ENCODE results near the gene RSU1.
"Not testable (repeated sequence)": the region's sequence is repeated elsewhere in the genome, so short reads cannot be mapped to it uniquely, and the experiment has no call there.

Gene RSU1

GRCh38 chr10:16817125-16818019, at the start of gene RSU1:
Gene RSU1 (minus strand): TSS chr10:16817424. CDS start chr10:16817081, 343 bp downstream.
- peak; percentile 81 for DNase-seq

DNA sequence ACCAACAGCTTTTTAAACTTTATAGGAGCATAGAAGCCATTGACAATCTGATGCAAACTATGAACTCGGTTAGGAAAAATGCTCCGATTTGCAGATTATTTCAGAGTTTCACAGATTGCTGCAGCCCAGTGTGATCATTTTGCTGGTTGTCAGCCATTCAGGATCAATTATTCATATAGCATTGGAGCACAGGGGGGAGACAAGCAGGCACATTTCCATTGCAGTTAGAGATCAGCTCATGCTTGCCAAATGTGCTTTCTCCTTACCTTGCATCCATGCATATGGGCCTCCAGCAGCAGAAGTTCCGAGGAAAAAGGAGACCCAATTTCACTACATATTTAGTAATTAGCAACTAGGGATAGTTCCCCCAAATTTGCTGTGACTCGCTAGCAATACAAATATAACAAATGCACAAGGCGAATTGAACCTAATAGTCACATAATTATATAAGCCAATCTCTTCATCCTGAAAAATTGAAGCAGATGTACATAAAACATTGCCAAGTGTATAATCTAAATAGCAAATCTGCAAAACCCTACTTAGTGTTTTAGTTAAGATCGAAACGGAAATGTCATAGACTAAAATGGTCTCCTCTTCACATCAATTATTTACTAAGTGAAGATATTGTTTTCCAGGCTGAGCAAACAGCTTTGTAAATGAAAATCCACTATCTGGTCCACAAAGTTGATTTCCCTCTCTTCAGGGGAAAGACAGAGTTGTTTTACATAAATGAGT, 49.5 kb upstream of the RSU1 start:
- DNase-seq, result no peak

- no peak for DNase-seq
Measured at GRCh38 chr10:16865766-16866165, 48.5 kb upstream of the RSU1 start.

DNA sequence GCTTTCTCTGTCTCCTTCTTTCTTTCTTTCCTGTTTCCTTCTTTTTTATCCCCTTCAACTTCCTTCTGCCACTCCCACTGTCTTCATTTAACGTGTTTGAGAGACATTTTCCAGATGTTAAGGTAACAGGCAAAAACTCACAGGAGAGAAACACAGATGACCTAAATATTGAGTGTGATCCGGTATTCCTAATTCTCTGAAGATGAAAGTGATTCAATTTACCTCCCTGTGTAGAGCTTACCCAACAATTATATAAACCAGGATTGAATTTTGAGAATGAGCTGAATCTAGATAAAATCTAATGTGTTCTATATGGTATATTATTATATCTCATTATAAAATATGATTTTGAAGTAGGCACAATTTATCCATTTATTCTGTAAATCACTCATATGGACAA, 46.5 kb upstream of the RSU1 start:
- no peak for DNase-seq

- DNase-seq, result no peak
Measured at GRCh38 chr10:16857419-16857818, 40.2 kb upstream of the RSU1 start.

DNA sequence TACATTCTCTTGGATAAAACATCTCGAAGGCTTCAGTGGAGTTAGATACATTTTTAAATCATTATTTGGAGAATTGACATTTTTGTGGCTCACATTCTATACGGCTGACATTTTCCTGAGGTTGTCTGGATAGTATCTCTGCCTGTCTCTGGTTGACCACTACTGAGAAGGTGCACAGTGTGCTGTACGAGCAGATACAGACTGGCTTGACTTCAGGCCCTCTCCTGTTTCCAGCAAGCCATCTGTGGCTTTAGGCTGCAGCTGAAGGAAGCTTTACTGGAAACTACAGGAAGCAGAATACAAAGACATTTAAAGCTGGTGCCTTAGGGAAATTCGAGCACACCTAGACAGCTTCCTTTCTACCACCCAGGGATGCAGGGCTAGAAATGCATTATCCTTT, 39.3 kb upstream of the RSU1 start:
- peak; percentile 8 for DNase-seq

GRCh38 chr10:16856092-16856491, 38.9 kb upstream of the RSU1 start:
- no peak for DNase-seq

GRCh38 chr10:16854623-16855022, 37.4 kb upstream of the RSU1 start:
- DNase-seq, result no peak

GRCh38 chr10:16853809-16854208, 36.6 kb upstream of the RSU1 start:
- no peak for DNase-seq

GRCh38 chr10:16853201-16853600, 36.0 kb upstream of the RSU1 start:
- no peak for DNase-seq

DNA sequence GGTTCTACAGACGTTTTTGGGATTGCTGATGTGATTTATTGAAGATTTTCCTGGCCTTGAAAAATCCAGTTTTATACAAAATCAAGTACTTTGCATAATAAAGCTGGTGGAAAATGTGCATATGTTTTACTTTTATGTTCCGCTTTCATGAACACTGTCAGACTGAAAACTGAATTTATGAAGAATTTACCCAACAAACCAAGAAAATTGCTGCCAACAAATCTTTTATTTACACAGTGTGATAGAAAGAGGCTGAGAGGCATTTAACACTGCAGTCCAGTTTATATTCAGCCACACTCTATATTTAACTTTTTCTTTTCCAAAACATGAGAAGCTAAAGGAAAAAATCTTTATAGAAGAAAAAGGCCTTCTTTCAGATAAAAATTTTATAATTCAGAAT, 35.4 kb upstream of the RSU1 start:
- no peak for DNase-seq

DNA sequence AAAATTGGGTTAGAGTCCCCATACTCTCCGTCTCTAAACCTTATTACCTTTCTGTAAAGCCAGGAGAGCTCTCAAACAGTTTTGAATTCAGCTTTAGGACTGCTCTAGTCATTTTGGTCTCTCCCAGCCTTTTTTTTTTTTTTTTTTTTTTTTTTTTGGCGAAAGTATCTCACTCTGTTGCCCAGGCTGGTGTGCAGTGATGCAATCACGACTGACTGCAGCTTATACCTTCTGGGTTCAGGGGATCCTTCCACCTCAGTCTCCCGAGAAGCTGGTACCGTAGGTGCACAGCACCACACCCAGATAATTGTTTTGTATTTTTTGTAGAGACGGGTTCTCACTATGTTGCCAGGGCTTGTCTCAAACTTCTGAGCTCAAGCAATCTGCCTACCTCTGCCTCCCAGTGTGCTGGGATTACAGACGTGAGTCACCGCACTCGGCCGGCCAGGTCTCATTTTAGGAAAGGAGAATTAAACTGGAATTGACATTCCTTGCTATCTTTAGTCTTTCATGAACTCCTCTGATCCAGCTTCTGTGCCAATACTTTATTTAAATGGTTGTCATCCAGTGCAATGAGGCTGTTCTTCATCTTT, 31.4 kb upstream of the RSU1 start:
- no peak for DNase-seq

- DNase-seq, result no peak
Measured at GRCh38 chr10:16847644-16848043, 30.4 kb upstream of the RSU1 start.

- DNase-seq, result no peak
Measured at GRCh38 chr10:16845248-16845647, 28.0 kb upstream of the RSU1 start.

- peak; percentile 56 for DNase-seq
Measured at GRCh38 chr10:16843252-16843870, 26.1 kb upstream of the RSU1 start.

- no peak for DNase-seq
Measured at GRCh38 chr10:16835228-16835627, 18.0 kb upstream of the RSU1 start.

DNA sequence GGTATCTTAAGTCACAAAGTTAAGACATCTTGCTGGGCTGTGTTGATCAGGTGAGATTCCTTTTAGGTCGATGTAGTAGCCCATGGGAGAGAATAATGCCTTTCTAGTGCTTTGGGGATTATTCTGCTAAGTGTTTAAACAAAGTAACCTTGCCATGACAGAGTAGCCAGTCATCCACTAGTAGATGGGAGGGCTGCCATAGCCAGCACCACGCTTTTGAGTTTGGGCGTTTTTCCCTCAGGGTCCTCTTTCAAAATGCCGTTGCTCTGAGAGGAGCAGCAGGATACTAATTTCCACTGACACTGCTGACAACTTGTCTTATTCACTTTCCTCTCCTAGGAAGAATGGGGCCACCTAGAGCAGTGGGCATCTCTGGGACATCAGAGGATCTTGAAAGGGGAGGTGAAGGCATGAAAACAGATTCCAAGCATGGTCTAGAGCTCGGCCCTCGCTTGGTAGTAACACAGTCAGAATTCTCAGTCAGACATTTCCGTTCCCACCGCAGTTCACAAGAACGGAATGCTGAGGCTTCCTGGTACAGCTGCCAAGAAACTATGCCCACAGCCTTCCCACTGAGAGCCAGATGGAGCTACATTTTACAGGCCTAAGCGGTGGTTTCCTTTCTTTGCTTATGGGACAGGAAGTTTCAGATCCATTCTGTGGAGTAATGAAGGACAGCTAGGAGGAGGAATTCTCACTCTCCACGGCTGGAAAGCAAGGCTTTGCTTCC, 15.3 kb upstream of the RSU1 start:
- no peak for DNase-seq

DNA sequence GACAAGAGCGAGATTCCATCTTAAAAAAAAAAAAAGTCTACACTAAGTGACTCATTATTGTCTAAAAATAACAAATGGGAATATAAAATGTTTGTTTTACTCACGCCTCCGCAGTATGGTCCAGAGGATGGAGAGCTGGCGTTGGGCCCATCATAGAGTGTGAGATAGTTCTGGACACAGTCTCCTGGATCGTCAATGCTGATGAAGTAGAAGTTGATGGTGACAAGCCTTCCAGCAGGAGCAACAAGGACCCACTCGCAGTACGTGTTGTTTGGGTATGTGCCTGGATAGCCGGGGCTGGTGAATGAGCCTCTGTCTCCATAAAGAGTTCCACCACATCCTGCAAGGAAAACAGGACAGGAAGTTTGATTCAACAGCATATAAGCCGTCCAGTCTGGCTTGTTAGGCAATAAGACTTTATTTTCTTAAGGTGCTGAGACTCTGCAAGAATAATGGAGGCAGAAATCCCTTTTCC, 11.5 kb upstream of the RSU1 start:
- DNase-seq, result no peak

- peak; percentile 58 for DNase-seq
Measured at GRCh38 chr10:16828114-16828568, 10.9 kb upstream of the RSU1 start.

GRCh38 chr10:16827474-16827873, 10.2 kb upstream of the RSU1 start:
- DNase-seq, result not testable (repeated sequence)

GRCh38 chr10:16822726-16823360, 5.6 kb upstream of the RSU1 start:
- no peak for DNase-seq

GRCh38 chr10:16822027-16822426, 4.8 kb upstream of the RSU1 start:
- no peak for DNase-seq
